ENCODE results near the gene GOLGA6C.

The GOLGA6C gene

GRCh38 chr15:75230016-75230343, 28.2 kb upstream of the GOLGA6C start:
- DNase-seq (ENCODE audit: low read depth): no peak
- no peak overlapping the region for H3K4me3 ChIP-seq (ENCODE audit: low read depth, low read length)
- TF ChIP-seq CTCF (conservative IDR thresholded peaks at IDR 0.05; ENCODE audit: low read depth, low read length): no peak

DNA sequence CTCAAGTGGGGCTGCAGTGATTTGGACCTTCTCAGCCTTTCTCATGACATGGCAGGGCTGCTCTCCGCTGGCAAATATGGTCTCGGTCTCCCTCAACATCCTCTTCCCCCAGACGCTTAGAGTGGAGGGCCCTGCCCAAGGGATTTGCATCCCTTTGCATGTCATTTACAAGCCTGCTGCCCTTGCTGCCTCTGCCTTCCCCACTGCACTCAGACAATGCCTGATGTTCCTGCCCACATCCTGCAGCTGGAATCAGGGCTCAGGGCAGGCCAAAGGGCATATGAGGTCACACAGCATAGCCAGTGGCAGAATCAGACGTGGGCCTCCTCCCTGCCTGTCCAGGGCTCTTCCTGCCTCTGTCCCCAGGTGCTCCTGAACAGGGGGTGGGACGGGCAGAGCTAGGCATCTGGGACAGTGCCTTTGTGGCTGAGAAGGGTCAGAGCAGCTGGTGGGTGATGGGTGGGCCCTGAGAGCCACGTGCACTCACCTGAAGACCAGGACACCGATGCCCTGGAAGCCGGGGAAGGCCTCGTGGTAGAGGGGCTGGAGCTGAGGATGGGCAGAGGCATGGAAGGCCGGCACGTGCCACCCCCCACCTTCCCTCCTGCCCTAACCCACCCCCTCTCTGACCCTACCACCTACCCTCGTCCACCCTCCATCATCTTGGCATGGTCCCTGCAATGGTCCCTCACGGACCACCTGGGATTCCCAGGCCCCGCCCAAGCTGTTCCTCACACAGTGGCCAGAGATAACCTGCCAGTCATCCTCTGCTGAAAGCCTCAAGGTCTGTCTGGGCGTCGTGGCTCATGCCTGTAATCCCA, 27.4 kb upstream of the GOLGA6C start:
- DNase-seq (ENCODE audit: low read depth): no peak
- no peak overlapping the region for H3K4me3 ChIP-seq (ENCODE audit: low read depth, low read length)
- no peak for TF ChIP-seq CTCF (conservative IDR thresholded peaks at IDR 0.05; ENCODE audit: low read depth, low read length)

GRCh38 chr15:75231836-75232235, 26.3 kb upstream of the GOLGA6C start:
- no peak for DNase-seq (ENCODE audit: low read depth)
- TF ChIP-seq CTCF (conservative IDR thresholded peaks at IDR 0.05; ENCODE audit: low read depth, low read length): no peak
- no peak overlapping the region for H3K4me3 ChIP-seq (ENCODE audit: low read depth, low read length)

DNA sequence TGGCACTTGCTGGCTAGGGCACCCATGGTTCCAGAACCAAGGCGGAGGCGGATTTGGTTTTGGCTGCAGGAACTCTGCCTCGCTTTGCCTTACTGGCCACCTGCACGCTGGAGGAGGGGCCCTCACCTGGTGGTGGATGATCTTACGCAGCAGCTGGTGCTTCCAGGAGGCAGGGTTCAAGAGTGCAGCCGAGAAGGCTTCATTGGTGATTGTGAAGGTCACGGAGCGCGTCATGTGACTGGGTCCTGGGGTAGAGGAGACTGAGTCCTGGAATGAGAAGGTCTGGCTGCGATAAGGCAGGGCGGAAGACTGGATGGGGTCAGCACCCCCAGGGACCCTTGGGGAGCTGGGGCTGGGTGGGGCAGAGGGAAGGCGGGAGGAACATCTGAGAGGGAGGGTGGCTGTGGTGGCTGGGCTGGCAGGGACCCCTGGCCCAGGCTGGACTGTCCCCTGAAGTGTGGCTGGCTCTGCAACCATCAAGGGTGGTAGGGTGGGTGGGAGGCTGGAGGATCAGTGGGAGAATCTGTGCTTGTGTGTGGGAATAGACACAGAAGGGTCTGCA, 25.8 kb upstream of the GOLGA6C start:
- no peak for TF ChIP-seq CTCF (conservative IDR thresholded peaks at IDR 0.05; ENCODE audit: low read depth, low read length)
- no peak overlapping the region for H3K4me3 ChIP-seq (ENCODE audit: low read depth, low read length)
- DNase-seq (ENCODE audit: low read depth): no peak

DNA sequence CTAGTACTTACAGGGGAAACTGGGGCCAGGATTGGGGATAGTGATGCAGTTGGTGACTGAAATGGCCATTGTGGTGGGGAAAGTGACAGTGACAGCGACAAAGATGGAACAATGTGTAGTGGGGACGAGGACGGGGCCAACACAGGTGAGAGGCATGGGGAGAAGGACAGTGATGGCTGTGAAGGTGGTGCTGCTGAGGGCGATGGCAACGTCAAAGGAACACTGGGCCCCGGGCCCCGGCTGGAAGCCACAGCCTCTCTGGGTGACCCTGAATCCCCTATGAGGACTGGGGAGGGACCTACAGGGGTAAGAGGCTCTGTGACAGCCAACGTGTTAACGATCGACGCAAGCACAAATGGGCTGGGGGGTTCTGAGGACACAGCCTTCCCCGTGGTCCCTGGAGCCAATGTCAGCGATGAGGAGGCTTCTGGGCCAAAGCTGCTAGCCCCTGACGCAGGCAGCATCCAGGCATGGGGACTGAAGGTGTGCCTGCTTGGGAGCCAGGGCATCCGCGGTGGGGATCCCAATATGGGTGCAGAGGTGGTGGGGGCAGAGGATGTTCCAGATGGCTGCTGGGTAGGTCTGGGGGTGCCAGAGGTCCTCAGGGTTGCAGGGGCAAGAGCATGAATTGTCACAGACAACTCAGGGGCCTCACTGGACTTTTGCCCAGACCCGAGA, 25.2 kb upstream of the GOLGA6C start:
- H3K4me3 ChIP-seq (ENCODE audit: low read depth, low read length): no peak overlapping the region
- TF ChIP-seq CTCF (conservative IDR thresholded peaks at IDR 0.05; ENCODE audit: low read depth, low read length): no peak
- DNase-seq (ENCODE audit: low read depth): no peak

DNA sequence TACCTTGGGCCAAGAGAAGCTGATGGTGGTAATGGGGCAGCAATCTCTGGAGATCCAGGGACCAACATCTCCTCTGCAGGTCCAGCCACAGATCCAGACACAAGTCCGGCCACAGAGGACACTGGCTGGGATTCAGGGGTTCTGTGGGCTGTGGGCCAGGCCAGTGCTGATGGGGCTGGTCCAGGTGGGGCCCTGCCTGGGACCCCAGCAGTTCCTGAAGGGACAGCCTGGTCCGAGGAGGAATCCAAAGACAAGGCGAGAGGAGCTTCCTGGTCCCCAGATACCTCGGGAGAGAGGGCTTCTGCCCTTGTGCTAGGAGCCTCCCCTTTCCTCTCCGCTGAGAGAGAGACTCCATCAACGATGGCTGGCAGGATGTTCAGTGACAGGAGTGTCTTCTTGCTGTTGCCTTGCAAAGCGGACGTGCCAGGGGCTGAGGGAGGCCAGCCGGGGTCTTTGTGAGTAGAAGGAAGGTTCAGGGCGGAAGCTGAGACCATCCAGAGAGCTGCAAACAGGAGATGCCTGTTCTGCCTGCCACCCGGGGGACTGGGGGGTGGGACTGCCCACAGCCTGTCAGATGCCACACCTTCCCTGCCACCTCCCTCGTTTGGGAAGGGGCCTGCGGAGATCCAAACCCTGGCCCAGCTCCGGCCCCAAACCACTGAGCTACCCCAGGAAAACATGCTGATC, 24.5 kb upstream of the GOLGA6C start:
- no peak for TF ChIP-seq CTCF (conservative IDR thresholded peaks at IDR 0.05; ENCODE audit: low read depth, low read length)
- no peak overlapping the region for H3K4me3 ChIP-seq (ENCODE audit: low read depth, low read length)
- DNase-seq (ENCODE audit: low read depth): no peak

All from choroid plexus epithelial cell (primary cell).